Adrenal gland (tissue), 5 donors: Measurements from ENCODE around the gene CADPS.

Source experiments
- POLR2A ChIP-seq, 2 donors: fragments of 450-650 bp; IDR thresholded peaks; one replicate each; pipeline ENCODE4 v1.6.1; 2017; ENCODE audit warnings: antibody characterized with exemption in 2 of 2, mild to moderate bottlenecking in 2 of 2, moderate library complexity in 1 of 2
- TF ChIP-seq, protein P1 (sequence below), 6 experiments: fragments of 450-650 bp in 4 of 6; fragments of 200-600 bp in 2 of 6; sonication (generic) in 1 of 6; IDR thresholded peaks; 1 replicate in 5 of 6; 2 replicates in 1 of 6; pipeline versions ENCODE4 v1.5.1 to v1.8.0; 2016 to 2021; ENCODE audit warnings: antibody characterized with exemption in 6 of 6, mild to moderate bottlenecking in 2 of 6, moderate library complexity in 1 of 6
- donor health status: DM: no; HTN: no; CAD: no.

DNA sequence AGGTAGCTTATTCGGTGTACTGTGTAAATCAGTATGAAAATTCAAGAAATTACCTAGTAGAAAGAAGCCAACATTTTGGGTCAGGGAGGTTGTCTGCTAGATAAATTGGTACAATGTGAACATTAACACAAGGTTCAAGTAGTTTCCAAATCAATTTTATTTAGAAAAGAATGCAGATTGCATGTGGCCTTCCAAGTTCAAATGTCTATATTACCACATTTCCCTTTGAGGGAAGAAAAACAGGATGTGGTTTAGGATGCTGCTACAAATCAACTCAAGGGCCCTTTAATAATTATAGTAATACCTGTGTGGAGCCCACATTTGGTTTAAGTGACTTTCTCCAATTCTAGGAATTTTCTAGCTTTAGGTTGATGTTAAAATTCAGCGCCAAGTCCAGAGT is 57.5 kb downstream of the CADPS start:
- TF ChIP-seq, protein P1, sequence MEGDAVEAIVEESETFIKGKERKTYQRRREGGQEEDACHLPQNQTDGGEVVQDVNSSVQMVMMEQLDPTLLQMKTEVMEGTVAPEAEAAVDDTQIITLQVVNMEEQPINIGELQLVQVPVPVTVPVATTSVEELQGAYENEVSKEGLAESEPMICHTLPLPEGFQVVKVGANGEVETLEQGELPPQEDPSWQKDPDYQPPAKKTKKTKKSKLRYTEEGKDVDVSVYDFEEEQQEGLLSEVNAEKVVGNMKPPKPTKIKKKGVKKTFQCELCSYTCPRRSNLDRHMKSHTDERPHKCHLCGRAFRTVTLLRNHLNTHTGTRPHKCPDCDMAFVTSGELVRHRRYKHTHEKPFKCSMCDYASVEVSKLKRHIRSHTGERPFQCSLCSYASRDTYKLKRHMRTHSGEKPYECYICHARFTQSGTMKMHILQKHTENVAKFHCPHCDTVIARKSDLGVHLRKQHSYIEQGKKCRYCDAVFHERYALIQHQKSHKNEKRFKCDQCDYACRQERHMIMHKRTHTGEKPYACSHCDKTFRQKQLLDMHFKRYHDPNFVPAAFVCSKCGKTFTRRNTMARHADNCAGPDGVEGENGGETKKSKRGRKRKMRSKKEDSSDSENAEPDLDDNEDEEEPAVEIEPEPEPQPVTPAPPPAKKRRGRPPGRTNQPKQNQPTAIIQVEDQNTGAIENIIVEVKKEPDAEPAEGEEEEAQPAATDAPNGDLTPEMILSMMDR (IDR thresholded peaks at IDR 0.05) = no peak
- no peak for TF ChIP-seq POLR2A (IDR thresholded peaks at IDR 0.05)
